Measurements from ENCODE around the gene IPO11. TPM values are rescaled to one million over a fixed set of nuclear protein-coding genes. Genes with fewer than 3 reads are reported as not detected.

Gene IPO11
- total and polyA plus RNA-seq, 2 experiments from 2014 or later, result 18.7 to 64.7 TPM

DNA sequence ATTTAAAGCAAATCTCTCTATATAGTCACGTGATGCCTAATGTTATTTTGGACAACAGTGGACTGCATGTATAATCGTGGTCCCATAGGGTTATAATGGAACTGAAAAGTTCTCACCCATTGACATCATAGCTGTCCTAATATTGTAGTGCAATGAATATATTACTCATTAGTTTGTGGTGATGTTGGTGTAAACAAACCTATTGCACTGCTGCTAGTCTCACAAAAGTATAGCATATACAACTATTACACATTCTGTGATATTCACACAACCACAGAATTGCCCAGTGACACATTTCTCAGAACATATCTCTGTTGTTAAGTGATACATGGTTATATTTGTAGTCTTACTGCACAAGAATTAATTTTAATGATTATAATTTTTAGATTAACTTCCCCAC lies 37.7 kb downstream of the IPO11 start:
- no peak overlapping the region for H3K4me3 Mint-ChIP-seq

More for the DNA sequence above, 37.7 kb downstream of the IPO11 start:
- Histone ChIP-seq H3K9me2 (ENCODE audit: insufficient read depth) (no peaks in the 10 kb centered on the region), H4K20me1 (replicated peaks; ENCODE audit: insufficient read depth) (no peaks in the 10 kb centered on the region), H3F3A (replicated peaks; ENCODE audit: low read depth) (no peaks in the 10 kb centered on the region), H2AFZ (no peak overlapping the region), H3K4me1 (ENCODE audit: insufficient read depth) (no peaks in the 10 kb centered on the region), H3K4me2 (no peak overlapping the region), H3K79me2 (replicated peaks; ENCODE audit: insufficient read depth) (peaks cover 25% of the 10 kb centered on the region), H3K36me3 (ENCODE audit: insufficient read depth) (peaks cover 13% of the 10 kb centered on the region; the same call in 1 of the 2 replicates), H3K4me3 (no peak overlapping the region), H3K27ac (ENCODE audit: low read depth) (no peak overlapping the region), H3K27me3 (ENCODE audit: insufficient read depth) (no peaks in the 10 kb centered on the region)
- Mint-ChIP-seq H3K27me3 (ENCODE audit: insufficient read depth, low read depth, poor library complexity) (no peaks in the 10 kb centered on the region), H3K9me3 (no peaks in the 10 kb centered on the region), H3K4me1 (no peaks in the 10 kb centered on the region; the same call in 2 of the 3 replicates), H3K36me3 (ENCODE audit: low read depth) (peaks cover 42% of the 10 kb centered on the region), H3K27ac (no peak overlapping the region)
- no peak for ATAC-seq
- TF ChIP-seq POLR2AphosphoS5 (IDR thresholded peaks at IDR 0.05; ENCODE audit: low read depth) (no peak), ZNF114 (CRISPR knock-in tag; IDR thresholded peaks at IDR 0.05) (no peak), JUNB (IDR thresholded peaks at IDR 0.05; ENCODE audit: unreplicated experiment) (no peak), NANOG (IDR thresholded peaks at IDR 0.05; ENCODE audit: borderline replicate concordance) (no peak), ZNF331 (CRISPR knock-in tag; IDR thresholded peaks at IDR 0.05; ENCODE audit: low read depth) (no peak), CREB1 (CRISPR knock-in tag; IDR thresholded peaks at IDR 0.05; ENCODE audit: low read depth) (no peak), EZH2phosphoT487 (IDR thresholded peaks at IDR 0.05; ENCODE audit: unreplicated experiment) (no peak), EZH2 (IDR thresholded peaks at IDR 0.05; ENCODE audit: low read depth, unreplicated experiment) (no peak), STAT1 (IDR thresholded peaks at IDR 0.05; ENCODE audit: unreplicated experiment) (no peak)
- TF ChIP-seq, protein P1, sequence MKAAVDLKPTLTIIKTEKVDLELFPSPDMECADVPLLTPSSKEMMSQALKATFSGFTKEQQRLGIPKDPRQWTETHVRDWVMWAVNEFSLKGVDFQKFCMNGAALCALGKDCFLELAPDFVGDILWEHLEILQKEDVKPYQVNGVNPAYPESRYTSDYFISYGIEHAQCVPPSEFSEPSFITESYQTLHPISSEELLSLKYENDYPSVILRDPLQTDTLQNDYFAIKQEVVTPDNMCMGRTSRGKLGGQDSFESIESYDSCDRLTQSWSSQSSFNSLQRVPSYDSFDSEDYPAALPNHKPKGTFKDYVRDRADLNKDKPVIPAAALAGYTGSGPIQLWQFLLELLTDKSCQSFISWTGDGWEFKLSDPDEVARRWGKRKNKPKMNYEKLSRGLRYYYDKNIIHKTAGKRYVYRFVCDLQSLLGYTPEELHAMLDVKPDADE (IDR thresholded peaks at IDR 0.05), result no peak
- TF ChIP-seq, protein P2, sequence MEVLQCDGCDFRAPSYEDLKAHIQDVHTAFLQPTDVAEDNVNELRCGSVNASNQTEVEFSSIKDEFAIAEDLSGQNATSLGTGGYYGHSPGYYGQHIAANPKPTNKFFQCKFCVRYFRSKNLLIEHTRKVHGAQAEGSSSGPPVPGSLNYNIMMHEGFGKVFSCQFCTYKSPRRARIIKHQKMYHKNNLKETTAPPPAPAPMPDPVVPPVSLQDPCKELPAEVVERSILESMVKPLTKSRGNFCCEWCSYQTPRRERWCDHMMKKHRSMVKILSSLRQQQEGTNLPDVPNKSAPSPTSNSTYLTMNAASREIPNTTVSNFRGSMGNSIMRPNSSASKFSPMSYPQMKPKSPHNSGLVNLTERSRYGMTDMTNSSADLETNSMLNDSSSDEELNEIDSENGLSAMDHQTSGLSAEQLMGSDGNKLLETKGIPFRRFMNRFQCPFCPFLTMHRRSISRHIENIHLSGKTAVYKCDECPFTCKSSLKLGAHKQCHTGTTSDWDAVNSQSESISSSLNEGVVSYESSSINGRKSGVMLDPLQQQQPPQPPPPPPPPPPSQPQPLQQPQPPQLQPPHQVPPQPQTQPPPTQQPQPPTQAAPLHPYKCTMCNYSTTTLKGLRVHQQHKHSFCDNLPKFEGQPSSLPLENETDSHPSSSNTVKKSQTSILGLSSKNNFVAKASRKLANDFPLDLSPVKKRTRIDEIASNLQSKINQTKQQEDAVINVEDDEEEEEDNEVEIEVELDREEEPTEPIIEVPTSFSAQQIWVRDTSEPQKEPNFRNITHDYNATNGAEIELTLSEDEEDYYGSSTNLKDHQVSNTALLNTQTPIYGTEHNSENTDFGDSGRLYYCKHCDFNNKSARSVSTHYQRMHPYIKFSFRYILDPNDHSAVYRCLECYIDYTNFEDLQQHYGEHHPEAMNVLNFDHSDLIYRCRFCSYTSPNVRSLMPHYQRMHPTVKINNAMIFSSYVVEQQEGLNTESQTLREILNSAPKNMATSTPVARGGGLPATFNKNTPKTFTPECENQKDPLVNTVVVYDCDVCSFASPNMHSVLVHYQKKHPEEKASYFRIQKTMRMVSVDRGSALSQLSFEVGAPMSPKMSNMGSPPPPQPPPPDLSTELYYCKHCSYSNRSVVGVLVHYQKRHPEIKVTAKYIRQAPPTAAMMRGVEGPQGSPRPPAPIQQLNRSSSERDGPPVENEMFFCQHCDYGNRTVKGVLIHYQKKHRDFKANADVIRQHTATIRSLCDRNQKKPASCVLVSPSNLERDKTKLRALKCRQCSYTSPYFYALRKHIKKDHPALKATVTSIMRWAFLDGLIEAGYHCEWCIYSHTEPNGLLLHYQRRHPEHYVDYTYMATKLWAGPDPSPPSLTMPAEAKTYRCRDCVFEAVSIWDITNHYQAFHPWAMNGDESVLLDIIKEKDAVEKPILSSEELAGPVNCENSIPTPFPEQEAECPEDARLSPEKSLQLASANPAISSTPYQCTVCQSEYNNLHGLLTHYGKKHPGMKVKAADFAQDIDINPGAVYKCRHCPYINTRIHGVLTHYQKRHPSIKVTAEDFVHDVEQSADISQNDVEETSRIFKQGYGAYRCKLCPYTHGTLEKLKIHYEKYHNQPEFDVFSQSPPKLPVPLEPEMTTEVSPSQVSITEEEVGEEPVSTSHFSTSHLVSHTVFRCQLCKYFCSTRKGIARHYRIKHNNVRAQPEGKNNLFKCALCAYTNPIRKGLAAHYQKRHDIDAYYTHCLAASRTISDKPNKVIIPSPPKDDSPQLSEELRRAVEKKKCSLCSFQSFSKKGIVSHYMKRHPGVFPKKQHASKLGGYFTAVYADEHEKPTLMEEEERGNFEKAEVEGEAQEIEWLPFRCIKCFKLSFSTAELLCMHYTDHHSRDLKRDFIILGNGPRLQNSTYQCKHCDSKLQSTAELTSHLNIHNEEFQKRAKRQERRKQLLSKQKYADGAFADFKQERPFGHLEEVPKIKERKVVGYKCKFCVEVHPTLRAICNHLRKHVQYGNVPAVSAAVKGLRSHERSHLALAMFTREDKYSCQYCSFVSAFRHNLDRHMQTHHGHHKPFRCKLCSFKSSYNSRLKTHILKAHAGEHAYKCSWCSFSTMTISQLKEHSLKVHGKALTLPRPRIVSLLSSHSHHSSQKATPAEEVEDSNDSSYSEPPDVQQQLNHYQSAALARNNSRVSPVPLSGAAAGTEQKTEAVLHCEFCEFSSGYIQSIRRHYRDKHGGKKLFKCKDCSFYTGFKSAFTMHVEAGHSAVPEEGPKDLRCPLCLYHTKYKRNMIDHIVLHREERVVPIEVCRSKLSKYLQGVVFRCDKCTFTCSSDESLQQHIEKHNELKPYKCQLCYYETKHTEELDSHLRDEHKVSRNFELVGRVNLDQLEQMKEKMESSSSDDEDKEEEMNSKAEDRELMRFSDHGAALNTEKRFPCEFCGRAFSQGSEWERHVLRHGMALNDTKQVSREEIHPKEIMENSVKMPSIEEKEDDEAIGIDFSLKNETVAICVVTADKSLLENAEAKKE (CRISPR knock-in tag; IDR thresholded peaks at IDR 0.05), result no peak
- TF ChIP-seq, protein P3, sequence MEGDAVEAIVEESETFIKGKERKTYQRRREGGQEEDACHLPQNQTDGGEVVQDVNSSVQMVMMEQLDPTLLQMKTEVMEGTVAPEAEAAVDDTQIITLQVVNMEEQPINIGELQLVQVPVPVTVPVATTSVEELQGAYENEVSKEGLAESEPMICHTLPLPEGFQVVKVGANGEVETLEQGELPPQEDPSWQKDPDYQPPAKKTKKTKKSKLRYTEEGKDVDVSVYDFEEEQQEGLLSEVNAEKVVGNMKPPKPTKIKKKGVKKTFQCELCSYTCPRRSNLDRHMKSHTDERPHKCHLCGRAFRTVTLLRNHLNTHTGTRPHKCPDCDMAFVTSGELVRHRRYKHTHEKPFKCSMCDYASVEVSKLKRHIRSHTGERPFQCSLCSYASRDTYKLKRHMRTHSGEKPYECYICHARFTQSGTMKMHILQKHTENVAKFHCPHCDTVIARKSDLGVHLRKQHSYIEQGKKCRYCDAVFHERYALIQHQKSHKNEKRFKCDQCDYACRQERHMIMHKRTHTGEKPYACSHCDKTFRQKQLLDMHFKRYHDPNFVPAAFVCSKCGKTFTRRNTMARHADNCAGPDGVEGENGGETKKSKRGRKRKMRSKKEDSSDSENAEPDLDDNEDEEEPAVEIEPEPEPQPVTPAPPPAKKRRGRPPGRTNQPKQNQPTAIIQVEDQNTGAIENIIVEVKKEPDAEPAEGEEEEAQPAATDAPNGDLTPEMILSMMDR (conservative IDR thresholded peaks at IDR 0.05; ENCODE audit: low read depth in 2 of 2), result no peak
- TF ChIP-seq, protein P4, sequence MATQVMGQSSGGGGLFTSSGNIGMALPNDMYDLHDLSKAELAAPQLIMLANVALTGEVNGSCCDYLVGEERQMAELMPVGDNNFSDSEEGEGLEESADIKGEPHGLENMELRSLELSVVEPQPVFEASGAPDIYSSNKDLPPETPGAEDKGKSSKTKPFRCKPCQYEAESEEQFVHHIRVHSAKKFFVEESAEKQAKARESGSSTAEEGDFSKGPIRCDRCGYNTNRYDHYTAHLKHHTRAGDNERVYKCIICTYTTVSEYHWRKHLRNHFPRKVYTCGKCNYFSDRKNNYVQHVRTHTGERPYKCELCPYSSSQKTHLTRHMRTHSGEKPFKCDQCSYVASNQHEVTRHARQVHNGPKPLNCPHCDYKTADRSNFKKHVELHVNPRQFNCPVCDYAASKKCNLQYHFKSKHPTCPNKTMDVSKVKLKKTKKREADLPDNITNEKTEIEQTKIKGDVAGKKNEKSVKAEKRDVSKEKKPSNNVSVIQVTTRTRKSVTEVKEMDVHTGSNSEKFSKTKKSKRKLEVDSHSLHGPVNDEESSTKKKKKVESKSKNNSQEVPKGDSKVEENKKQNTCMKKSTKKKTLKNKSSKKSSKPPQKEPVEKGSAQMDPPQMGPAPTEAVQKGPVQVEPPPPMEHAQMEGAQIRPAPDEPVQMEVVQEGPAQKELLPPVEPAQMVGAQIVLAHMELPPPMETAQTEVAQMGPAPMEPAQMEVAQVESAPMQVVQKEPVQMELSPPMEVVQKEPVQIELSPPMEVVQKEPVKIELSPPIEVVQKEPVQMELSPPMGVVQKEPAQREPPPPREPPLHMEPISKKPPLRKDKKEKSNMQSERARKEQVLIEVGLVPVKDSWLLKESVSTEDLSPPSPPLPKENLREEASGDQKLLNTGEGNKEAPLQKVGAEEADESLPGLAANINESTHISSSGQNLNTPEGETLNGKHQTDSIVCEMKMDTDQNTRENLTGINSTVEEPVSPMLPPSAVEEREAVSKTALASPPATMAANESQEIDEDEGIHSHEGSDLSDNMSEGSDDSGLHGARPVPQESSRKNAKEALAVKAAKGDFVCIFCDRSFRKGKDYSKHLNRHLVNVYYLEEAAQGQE (IDR thresholded peaks at IDR 0.05; ENCODE audit: unreplicated experiment), result no peak
- DNase-seq (ENCODE audit: low spot score), result no peak

Measured in GM23338 (cell line).